Mucosa of gallbladder (tissue), 1 donor: Measurements from ENCODE around the gene TMIGD2. TPM values are rescaled to one million over a fixed set of nuclear protein-coding genes. Genes with fewer than 3 reads are reported as not detected.
"Not testable (repeated sequence)": the region's sequence is repeated elsewhere in the genome, so short reads cannot be mapped to it uniquely, and the experiment has no call there.

Experiments used
- DNase-seq: peaks from one replicate; pipeline ENCODE4 v3.0.0-alpha.2; 2020; ENCODE audit warnings: low spot score
- total RNA-seq: library from RNA; stranded (reverse); gene quantifications from one replicate; pipeline ENCODE4 v1.2.1, GENCODE V29; 2021
- donor health status: DM: no; HTN: no; CAD: no.

TMIGD2 gene
- total RNA-seq, 1 donor from 2014 or later, result 0.98 TPM

DNA sequence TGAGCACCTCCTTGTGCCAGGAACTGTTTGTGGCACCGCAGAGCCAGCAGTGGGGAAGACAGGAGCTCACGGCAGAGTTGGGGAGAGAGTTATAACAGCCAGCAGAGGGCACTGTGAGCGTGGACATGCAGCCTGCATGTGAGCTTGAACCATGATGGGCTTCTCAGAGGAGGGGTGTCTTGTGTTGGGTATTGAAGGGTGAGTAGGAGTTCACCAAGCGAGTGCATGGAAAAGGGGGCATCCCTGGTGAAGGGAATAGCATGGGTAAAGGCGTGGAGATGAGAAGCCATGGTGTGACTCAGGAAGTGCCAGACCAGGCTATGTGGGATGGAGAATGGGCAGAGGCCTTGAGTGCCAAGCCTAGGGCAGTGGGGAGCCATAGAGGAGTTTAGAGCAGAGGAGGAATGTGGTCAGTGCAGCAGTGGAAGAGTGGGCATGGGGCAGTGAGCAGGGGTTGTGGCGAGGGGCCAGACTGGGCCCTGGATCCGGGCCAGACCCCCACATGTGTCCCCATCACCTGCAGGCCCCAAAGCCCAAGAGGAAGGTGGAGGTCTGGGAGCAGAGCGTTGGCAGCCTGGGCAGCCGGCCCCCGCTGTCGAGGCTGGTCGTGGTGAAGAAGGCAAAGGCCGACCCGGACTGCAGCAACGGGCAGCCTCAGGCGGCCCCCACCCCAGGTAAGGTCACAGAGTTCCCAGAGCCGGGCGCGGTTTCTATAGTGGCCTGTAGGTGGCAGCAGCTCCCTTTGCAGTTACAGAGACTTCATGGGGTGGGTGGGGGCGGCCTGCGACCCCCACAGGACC lies 34.9 kb downstream of the TMIGD2 start:
- DNase-seq, result peak; percentile 21

DNA sequence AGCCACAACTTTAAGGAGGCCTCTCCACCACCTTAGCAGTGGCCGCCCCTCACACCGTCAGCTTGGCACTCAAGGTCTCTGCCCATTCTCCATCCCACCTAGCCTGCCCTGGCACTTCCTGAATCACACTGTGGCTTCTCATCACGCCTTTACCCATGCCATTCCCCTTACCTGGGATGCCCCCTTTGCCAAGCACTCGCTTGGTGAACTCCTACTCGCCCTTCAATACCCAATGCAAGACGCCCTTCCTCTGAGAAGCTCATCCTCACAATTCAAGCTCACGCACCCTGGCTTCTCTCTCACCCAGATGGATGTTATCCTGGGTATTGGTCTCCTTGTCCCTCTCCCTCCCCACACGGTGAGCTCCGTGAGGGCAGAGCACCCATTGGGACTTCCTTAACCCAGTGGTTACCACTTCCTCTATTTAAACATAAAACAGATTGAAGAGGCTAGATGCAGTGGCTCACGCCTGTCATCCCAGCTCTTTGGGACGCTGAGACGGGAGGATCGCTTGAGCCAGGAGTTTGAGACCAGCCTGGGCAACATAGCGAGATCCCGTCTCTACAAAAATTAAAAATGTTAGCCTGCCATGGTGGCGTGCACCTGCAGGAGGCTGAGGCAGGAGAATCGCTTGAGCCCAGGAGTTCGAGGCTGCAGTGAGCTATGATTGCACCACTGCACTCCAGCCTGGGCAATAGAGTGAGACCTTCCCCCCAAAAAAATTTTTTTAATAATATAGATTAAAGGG lies 35.8 kb downstream of the TMIGD2 start:
- no peak for DNase-seq

DNA sequence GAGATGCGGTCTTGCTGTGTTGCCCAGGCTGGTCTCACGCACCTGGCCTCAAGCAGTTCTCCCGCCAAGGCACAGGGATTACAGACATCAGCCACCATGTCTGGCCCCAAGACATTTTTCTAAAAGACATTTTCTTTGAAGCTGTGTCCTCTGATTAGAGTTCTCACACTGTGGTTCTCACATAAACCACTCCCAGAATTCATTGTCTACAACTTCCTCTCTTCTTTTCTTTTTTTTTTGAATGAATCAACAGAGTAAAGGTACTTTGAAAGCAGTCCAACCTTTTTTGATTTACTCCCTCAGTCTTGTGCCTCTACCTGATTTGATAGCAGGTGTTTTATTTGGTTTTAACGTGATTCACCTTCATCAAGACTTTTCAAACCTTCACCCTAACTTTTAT lies 37.4 kb downstream of the TMIGD2 start:
- no peak for DNase-seq

DNA sequence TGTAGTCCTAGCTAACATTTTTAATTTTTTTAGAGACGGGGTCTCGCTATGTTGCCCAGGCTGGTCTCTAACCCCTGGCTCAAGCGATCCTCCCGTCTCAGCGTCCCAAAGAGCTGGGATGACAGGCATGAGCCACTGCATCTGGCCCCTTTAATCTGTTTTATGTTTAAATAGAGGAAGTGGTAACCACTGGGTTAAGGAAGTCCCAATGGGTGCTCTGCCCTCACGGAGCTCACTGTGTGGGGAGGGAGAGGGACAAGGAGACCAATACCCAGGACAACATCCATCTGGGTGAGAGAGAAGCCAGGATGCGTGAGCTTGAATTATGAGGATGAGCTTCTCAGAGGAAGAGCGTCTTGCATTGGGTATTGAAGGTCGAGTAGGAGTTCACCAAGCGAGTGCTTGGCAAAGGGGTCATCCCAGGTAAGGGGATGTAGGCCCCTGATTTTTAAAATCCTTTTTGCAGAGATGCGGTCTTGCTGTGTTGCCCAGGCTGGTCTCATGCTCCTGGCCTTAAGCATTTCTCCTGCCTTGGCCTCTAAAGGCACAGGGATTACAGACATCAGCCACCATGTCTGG lies 41.5 kb downstream of the TMIGD2 start:
- DNase-seq, result no peak

DNA sequence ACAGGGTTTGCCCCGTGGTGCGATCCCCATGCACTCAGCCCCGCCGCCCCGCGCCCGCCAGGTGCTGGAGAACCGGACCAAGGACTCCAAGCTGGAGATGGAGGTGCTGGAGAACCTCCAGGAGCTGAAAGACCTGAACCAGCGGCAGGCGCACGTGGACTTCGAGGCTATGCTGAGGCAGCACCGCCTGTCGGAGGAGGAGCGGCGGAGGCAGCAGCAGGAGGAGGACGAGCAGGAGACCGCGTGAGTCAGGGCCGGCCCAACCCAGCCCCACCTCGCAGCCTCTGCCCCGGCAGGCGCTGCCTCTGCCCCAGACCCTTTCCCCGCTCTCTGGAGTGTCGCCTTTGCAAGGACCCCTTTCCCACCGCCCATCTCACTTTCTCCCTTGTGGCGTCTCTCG lies 44.0 kb downstream of the TMIGD2 start:
- DNase-seq, result no peak

DNA sequence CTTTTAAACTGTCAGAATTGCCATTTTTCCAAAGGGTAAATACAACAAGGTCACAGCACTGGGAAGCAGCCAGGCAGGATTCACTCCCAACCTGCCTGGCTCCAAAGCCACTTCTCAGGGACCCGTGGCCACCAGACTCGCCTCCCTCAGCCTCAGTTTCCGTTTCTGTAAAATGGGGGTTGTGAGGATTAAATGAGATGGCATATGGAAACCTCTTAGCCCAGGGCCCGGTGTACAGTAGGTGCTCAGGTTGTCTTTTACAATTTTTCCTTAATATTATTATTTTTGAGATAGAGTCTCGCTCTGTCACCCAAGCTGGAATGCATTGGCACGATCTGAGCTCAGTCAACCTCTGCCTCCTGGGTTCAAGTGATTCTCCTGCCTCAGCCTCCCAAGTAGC lies 45.2 kb downstream of the TMIGD2 start:
- no peak for DNase-seq

DNA sequence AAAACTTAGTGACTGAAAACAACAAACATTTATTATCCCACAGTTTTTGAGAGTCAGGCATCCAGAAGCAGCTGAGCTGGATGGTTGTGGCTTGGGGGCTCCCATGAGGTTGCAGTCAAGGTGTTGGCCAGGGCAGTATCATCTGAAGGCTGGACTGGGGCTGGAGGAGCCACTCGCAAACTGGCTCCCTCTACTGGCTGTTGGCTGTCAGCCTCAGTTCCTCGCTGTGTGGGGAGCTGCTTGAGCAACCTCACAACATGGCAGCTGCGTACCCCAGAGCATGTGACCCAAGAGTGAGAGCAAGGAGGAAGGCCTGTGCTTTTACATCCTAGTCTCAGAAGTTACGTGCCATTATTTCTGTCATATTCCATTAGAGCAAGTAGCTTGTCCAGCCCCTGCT lies 45.6 kb downstream of the TMIGD2 start:
- no peak for DNase-seq

DNA sequence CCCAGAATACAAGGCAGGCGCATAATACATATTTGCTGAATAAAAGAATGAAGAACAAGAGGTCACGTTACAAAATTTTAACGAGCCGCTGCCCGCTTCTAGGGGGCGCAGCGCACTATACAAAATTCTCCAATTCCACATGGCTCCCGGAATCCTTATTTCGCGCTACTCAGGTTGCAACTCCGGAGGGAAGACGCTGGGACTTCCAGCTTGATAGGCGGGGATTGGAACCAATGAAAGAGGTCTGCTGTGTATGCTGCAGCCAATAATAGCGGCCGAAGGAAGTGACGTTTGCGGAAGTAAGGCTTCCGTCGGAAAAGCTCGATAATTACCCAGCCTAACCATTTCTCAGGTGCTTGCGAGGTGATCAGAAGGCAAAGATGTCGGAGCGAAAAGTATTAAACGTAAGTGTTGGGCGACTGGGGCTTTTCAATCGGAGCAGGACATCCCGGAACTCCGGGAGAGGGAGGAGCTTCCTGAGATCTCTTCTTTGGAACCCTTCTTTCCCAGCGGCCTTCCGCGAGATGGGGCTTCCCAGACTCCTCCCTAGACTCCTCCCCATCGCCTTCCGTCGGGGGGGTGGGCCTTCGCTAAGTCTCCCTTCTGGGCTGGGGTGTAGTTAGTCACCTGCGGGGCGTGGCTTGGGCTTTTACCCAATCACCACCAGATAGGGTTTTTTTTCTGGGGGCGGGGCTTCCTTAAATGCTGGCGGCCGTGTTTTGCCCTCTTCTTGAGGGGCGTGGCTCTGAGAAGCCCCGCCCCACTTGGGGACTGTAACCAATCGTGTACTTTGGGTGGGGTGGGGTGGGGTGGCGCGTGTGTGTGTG lies 55.2 kb downstream of the TMIGD2 start, which contains the start of gene YJU2:
YJU2 (plus strand) TSS at position 314 of the 827 bp plus-strand sequence; CDS start at position 381, 67 bp downstream.
- peak; percentile 99 for DNase-seq

DNA sequence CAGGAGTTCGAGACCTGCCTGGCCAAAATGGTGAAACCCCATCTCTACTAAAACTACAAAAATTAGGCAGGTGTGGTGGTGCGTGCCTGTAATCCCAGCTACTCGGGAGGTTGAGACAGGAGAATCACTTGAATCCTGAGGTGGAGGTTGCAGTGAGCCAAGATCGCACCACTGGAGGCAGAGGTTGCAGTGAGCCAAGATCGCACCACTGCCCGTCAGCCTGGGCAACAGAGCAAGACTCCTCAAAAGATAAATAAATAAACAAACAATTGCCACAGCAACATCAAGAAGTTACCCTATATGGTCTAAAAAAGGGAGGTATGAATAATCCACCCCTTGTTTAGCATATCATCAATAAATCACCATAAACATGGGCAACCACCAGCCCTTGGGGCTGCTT lies 56.3 kb downstream of the TMIGD2 start:
- DNase-seq, result not testable (repeated sequence)

Other genes starting within 250 kb of the TMIGD2 start
- 82.6 TPM for gene ZBTB7A, start 235.5 kb downstream of the TMIGD2 start, total RNA-seq
- gene MAP2K2, start 178.3 kb downstream of the TMIGD2 start, total RNA-seq, result 139 TPM
- gene CREB3L3, start 148.8 kb downstream of the TMIGD2 start, total RNA-seq, result 0.55 TPM
- 28.3 TPM for gene SIRT6, start 119.8 kb downstream of the TMIGD2 start, total RNA-seq
- 3.4 TPM for gene ANKRD24, start 119.7 kb downstream of the TMIGD2 start, total RNA-seq
- 5.6 TPM for gene EBI3, start 72.9 kb downstream of the TMIGD2 start, total RNA-seq
- 19.5 TPM for gene YJU2, start 55.3 kb downstream of the TMIGD2 start, total RNA-seq
- not detected for gene SHD, start 23.1 kb downstream of the TMIGD2 start, total RNA-seq
- gene FSD1, start 2.2 kb upstream of the TMIGD2 start, total RNA-seq, result 1.3 TPM
- gene STAP2, start 36.4 kb upstream of the TMIGD2 start, total RNA-seq, result 37.8 TPM
- 26.1 TPM for gene MPND, start 41.2 kb upstream of the TMIGD2 start, total RNA-seq
- 56.9 TPM for gene SH3GL1, start 98.2 kb upstream of the TMIGD2 start, total RNA-seq
- 8.3 TPM for gene CHAF1A, start 100.3 kb upstream of the TMIGD2 start, total RNA-seq
- 134 TPM for gene UBXN6, start 155.4 kb upstream of the TMIGD2 start, total RNA-seq
- gene HDGFL2, start 169.9 kb upstream of the TMIGD2 start, total RNA-seq, result 54.4 TPM
- 36.4 TPM for gene PLIN4, start 216.1 kb upstream of the TMIGD2 start, total RNA-seq
- gene PLIN5, start 232.8 kb upstream of the TMIGD2 start, total RNA-seq, result 13.6 TPM
- 16.2 TPM for gene LRG1, start 237.6 kb upstream of the TMIGD2 start, total RNA-seq